HCT116 (cell line): Measurements from ENCODE around the gene C11orf21. TPM values are rescaled to one million over a fixed set of nuclear protein-coding genes. Genes with fewer than 3 reads are reported as not detected.

Experiments used
- ATAC-seq: fragments of 200-7000 bp; cut with Tn5 transposase; 2 replicates; pipeline ENCODE4 v1.9.1; 2020; ENCODE audit warnings: mild to moderate bottlenecking, moderate library complexity
- BruUV-seq: library from RNA; stranded (reverse); fragments of 400-500 nt; replicated peaks from 2 replicates; lab custom pipeline; 2021; lab: Mats Ljungman, UMichigan
- CTCF ChIA-PET: fragments of 300-600 bp; sonication (Branson Sonifier 250); formaldehyde crosslinking; loops from one replicate; lab custom pipeline; 2021; ENCODE audit warnings: antibody characterized with exemption; lab: Charles Lee
- POLR2A ChIA-PET: fragments of 300-600, 350-600 bp; sonication (Branson Sonifier 250); formaldehyde crosslinking; loops from one replicate; lab custom pipeline; 2021; ENCODE audit warnings: antibody characterized with exemption; lab: Charles Lee
- RAD21 ChIA-PET, 2 experiments: fragments of 300-600 bp; sonication (Branson Sonifier 250); formaldehyde crosslinking; loops; one replicate each; lab custom pipeline; 2023; ENCODE audit warnings: low total read pairs in 2 of 2; ENCODE audit not compliant: uncharacterized antibody in 2 of 2, unreplicated experiment in 2 of 2, low non-redundant PET in 1 of 2; lab: Charles Lee
- DNase-seq: peaks from one replicate; pipeline ENCODE4 v3.0.0-alpha.2; 2010; ENCODE audit warnings: low read depth, low spot score
- H2AFZ ChIP-seq: fragments of 200-600 bp; shearing (Covaris generic), sonication (generic); 2 replicates; pipeline ENCODE4 v1.6.1; 2017; ENCODE audit warnings: low read depth, mixed run types, mixed read lengths, antibody characterized with exemption, low read length; ENCODE audit not compliant: poor library complexity, severe bottlenecking
- H3K27ac ChIP-seq: 2 replicates; pipeline ENCODE4 v1.5.1; 2012; ENCODE audit warnings: low read depth, low read length
- H3K27me3 ChIP-seq: fragments of 200-600 bp; sonication (generic); 2 replicates; pipeline ENCODE4 v1.6.1; 2016; ENCODE audit warnings: mixed run types, low read length, mixed read lengths; ENCODE audit not compliant: insufficient read depth
- H3K36me3 ChIP-seq, 2 experiments: fragments of 200-500 bp in 1 of 2; fragments of 200-600 bp in 1 of 2; sonication (Bioruptor generic) in 1 of 2; sonication (generic) in 1 of 2; 2 replicates each; pipeline versions ENCODE4 v1.5.1 to v1.6.1; 2014 to 2016; ENCODE audit warnings: low read length in 2 of 2, inconsistent platforms in 1 of 2, mixed read lengths in 1 of 2, mixed run types in 1 of 2; ENCODE audit not compliant: insufficient read depth in 2 of 2, control insufficient read depth in 1 of 2
- H3K4me1 ChIP-seq, 2 experiments: fragments of 200-600 bp in 1 of 2; sonication (generic) in 1 of 2; 2 replicates each; pipeline versions ENCODE4 v1.5.1 to v1.6.1; 2012 to 2017; ENCODE audit warnings: low read length in 2 of 2, inconsistent platforms in 1 of 2, mild to moderate bottlenecking in 1 of 2, mixed read lengths in 1 of 2, mixed run types in 1 of 2, moderate library complexity in 1 of 2; ENCODE audit not compliant: insufficient read depth in 2 of 2, control insufficient read depth in 1 of 2
- H3K4me2 ChIP-seq: fragments of 200-600 bp; sonication (generic); 2 replicates; pipeline ENCODE4 v1.6.1; 2017; ENCODE audit warnings: mixed run types, low read length, mixed read lengths
- H3K4me3 ChIP-seq, 2 experiments: fragments of 200-600 bp in 1 of 2; sonication (generic) in 1 of 2; replicated peaks in 1 of 2; 2 replicates each; pipeline ENCODE4 v1.5.1; 2011 to 2016; ENCODE audit warnings: low read length in 2 of 2, control low read depth in 1 of 2, low read depth in 1 of 2, mild to moderate bottlenecking in 1 of 2, mixed read lengths in 1 of 2, mixed run types in 1 of 2
- H3K79me2 ChIP-seq: fragments of 200-600 bp; sonication (generic); 2 replicates; pipeline ENCODE4 v1.6.1; 2017; ENCODE audit warnings: mild to moderate bottlenecking, mixed run types, low read length, moderate library complexity, mixed read lengths; ENCODE audit not compliant: insufficient read depth
- H3K9ac ChIP-seq: fragments of 200-600 bp; sonication (generic); 2 replicates; pipeline ENCODE4 v1.6.1; 2016; ENCODE audit warnings: low read length, mixed read lengths
- H3K9me2 ChIP-seq: fragments of 200-600 bp; sonication (generic), shearing (Covaris generic); 2 replicates; pipeline ENCODE4 v1.6.1; 2017; ENCODE audit warnings: mixed run types, mild to moderate bottlenecking, moderate library complexity; ENCODE audit not compliant: insufficient read depth
- H3K9me3 ChIP-seq, 2 experiments: fragments of 200-500 bp in 1 of 2; fragments of 200-600 bp in 1 of 2; sonication (Bioruptor generic) in 1 of 2; sonication (generic) in 1 of 2; 2 replicates each; pipeline ENCODE4 v1.6.1; 2014 to 2017; ENCODE audit warnings: low read length in 2 of 2, mixed read lengths in 2 of 2, inconsistent platforms in 1 of 2, low read depth in 1 of 2, mild to moderate bottlenecking in 1 of 2, mixed run types in 1 of 2, moderate library complexity in 1 of 2; ENCODE audit not compliant: control insufficient read depth in 1 of 2, insufficient read depth in 1 of 2
- H4K20me1 ChIP-seq: fragments of 200-600 bp; sonication (generic), shearing (Covaris generic); 2 replicates; pipeline ENCODE4 v1.6.1; 2017; ENCODE audit warnings: mixed run types, mild to moderate bottlenecking, moderate library complexity; ENCODE audit not compliant: insufficient read depth
- ATF3 ChIP-seq: IDR thresholded peaks from 2 replicates; pipeline ENCODE4 v1.6.1; 2012
- CBX3 ChIP-seq: IDR thresholded peaks from 2 replicates; pipeline ENCODE4 v1.6.1; 2012; ENCODE audit warnings: low read depth
- CEBPB ChIP-seq: IDR thresholded peaks from 2 replicates; pipeline ENCODE4 v1.6.1; 2012; ENCODE audit warnings: low read depth
- CTCF ChIP-seq, 3 experiments: fragments of 200-600 bp in 1 of 3; sonication (generic) in 1 of 3; IDR thresholded peaks in 2 of 3; conservative IDR thresholded peaks in 1 of 3; 2 replicates each; pipeline ENCODE4 v1.5.1; 2012 to 2017; ENCODE audit warnings: low read depth in 2 of 3, low read length in 2 of 3, antibody characterized with exemption in 1 of 3, borderline replicate concordance in 1 of 3, control low read depth in 1 of 3, mild to moderate bottlenecking in 1 of 3, mixed read lengths in 1 of 3, mixed run types in 1 of 3, moderate library complexity in 1 of 3; ENCODE audit not compliant: insufficient read depth in 1 of 3
- FOSL1 ChIP-seq: IDR thresholded peaks from 2 replicates; pipeline ENCODE4 v1.6.1; 2012; ENCODE audit warnings: low read depth
- SIN3A ChIP-seq: IDR thresholded peaks from 2 replicates; pipeline ENCODE4 v1.6.1; 2012; ENCODE audit warnings: low read depth
- SP1 ChIP-seq: IDR thresholded peaks from 2 replicates; pipeline ENCODE4 v1.6.1; 2012; ENCODE audit warnings: low read depth
- SRF ChIP-seq: IDR thresholded peaks from 2 replicates; pipeline ENCODE4 v1.6.1; 2012; ENCODE audit warnings: low read depth
- ZFX ChIP-seq: fragments of 450-650 bp; IDR thresholded peaks from 2 replicates; pipeline ENCODE4 v1.6.1; 2017
- intact Hi-C: fragments of 100-400 bp; cut with micrococcal nuclease; formaldehyde crosslinking; loops from 2 replicates; pipeline ENCODE4 v1.10.0; 2022
- total RNA-seq: library from RNA; stranded (reverse); gene quantifications from one replicate; pipeline ENCODE4 v1.2.1, GENCODE V29; 2021; ENCODE audit not compliant: unreplicated experiment

Gene C11orf21
- total RNA-seq, 1 experiment from 2014 or later = not detected

- CTCF ChIA-PET = no interaction called here
Measured at GRCh38 chr11:2265854-2266585, 35.7 kb downstream of the C11orf21 start.

More at GRCh38 chr11:2265854-2266585, 35.7 kb downstream of the C11orf21 start:
- Histone ChIP-seq H2AFZ (no peak overlapping the region), H3K79me2 (no peaks in the 10 kb centered on the region), H4K20me1 (no peaks in the 10 kb centered on the region), H3K36me3 (no peaks in the 10 kb centered on the region), H3K9me3 (no peaks in the 10 kb centered on the region), H3K9ac (no peak overlapping the region), H3K9me2 (no peaks in the 10 kb centered on the region), H3K27ac (no peak overlapping the region), H3K27me3 (no peaks in the 10 kb centered on the region), H3K4me2 (no peak overlapping the region), H3K4me1 (peaks cover 0 to 10% of the 10 kb centered on the region in 2 experiments; a peak in 2 of 4 replicates), H3K4me3 (no peak overlapping the region)
- ChIA-PET RAD21 (no interaction called here), POLR2A (no interaction called here)
- intact Hi-C loops = no loop called here
- TF ChIP-seq CTCF (IDR thresholded peaks at IDR 0.05 in 2 of 3, conservative IDR thresholded peaks at IDR 0.05 in 1 of 3; ENCODE audit: borderline replicate concordance in 1 of 3, insufficient read depth in 1 of 3, low read depth in 2 of 3, low read length in 2 of 3) (no peak), ZFX (no peak), SIN3A (no peak), ATF3 (no peak), SP1 (no peak), CEBPB (no peak), SRF (no peak), FOSL1 (no peak), CBX3 (no peak)
- ATAC-seq = no peak
- no peak for DNase-seq
- no TSS peak for BruUV-seq
